ENCODE results near the gene RTP4. TPM values are rescaled to one million over a fixed set of nuclear protein-coding genes. Genes with fewer than 3 reads are reported as not detected.
A peak's percentile ranks its signal among the peaks of the same experiment; 100 is the strongest.

The RTP4 gene
- total and polyA plus RNA-seq, 5 donors from 2014 or later, result 4.6 to 27.7 (median 17.8) TPM

GRCh38 chr3:187377842-187378241, 9.7 kb downstream of the RTP4 start:
- H3K27ac Mint-ChIP-seq, result no peak overlapping the region
- no peak overlapping the region for H3K27ac ChIP-seq (ENCODE audit: insufficient read depth, low read length, poor library complexity, severe bottlenecking)
- H3K9me3 Mint-ChIP-seq, result peaks cover 0 to 11% (median 5%) of the 10 kb centered on the region in 7 donors
- no peaks in the 10 kb centered on the region for H3K27me3 Mint-ChIP-seq
- no peak overlapping the region for H3K4me3 ChIP-seq (ENCODE audit: low read depth, low read length)
- H3K36me3 ChIP-seq (ENCODE audit: control insufficient read depth, insufficient read depth, low read length), result peaks cover 23% of the 10 kb centered on the region
- H3K36me3 Mint-ChIP-seq, result peaks cover 49% of the 10 kb centered on the region
- no peak for DNase-seq
- H3K27me3 ChIP-seq (ENCODE audit: control insufficient read depth, insufficient read depth, low read length), result no peaks in the 10 kb centered on the region
- ATAC-seq (ENCODE audit: low read depth in 2 of 2), result no peak
- H3K4me3 Mint-ChIP-seq, result no peak overlapping the region
- peaks cover 6 to 28% (median 13%) of the 10 kb centered on the region in 4 donors for H3K4me1 Mint-ChIP-seq
- no peaks in the 10 kb centered on the region for H3K9me3 ChIP-seq (ENCODE audit: control insufficient read depth in 2 of 2, low read length in 2 of 2)
- no peaks in the 10 kb centered on the region for H3K4me1 ChIP-seq (ENCODE audit: control insufficient read depth, insufficient read depth, low read length, poor library complexity, severe bottlenecking)

- peaks cover 3% of the 10 kb centered on the region for H3K36me3 ChIP-seq (ENCODE audit: control insufficient read depth, insufficient read depth, low read length)
- H3K4me3 ChIP-seq (ENCODE audit: low read depth, low read length), result no peak overlapping the region
- no peak overlapping the region for H3K27ac ChIP-seq (ENCODE audit: insufficient read depth, low read length, poor library complexity, severe bottlenecking)
- DNase-seq, result no peak
- Mint-ChIP-seq H3K27me3 (peaks cover 3% of the 10 kb centered on the region), H3K36me3 (peaks cover 9% of the 10 kb centered on the region), H3K4me3 (no peak overlapping the region), H3K27ac (peak overlapping the region in 1 of 3 donors; percentile 40), H3K9me3 (peaks cover 0 to 16% (median 5%) of the 10 kb centered on the region in 7 donors), H3K4me1 (peaks cover 0 to 10% (median 3%) of the 10 kb centered on the region in 4 donors)
- peaks cover 6% of the 10 kb centered on the region for H3K27me3 ChIP-seq (ENCODE audit: control insufficient read depth, insufficient read depth, low read length)
- H3K4me1 ChIP-seq (ENCODE audit: control insufficient read depth, insufficient read depth, low read length, poor library complexity, severe bottlenecking), result no peaks in the 10 kb centered on the region
- peaks cover 0 to 2% of the 10 kb centered on the region in 2 experiments for H3K9me3 ChIP-seq (ENCODE audit: control insufficient read depth in 2 of 2, low read length in 2 of 2)
- ATAC-seq (ENCODE audit: low read depth in 2 of 2), result no peak
Observed at GRCh38 chr3:187382609-187383151, 14.5 kb downstream of the RTP4 start.

- peaks cover 9% of the 10 kb centered on the region for H3K27me3 Mint-ChIP-seq
- H3K4me3 ChIP-seq (ENCODE audit: low read depth, low read length), result no peak overlapping the region
- peaks cover 3% of the 10 kb centered on the region for H3K36me3 ChIP-seq (ENCODE audit: control insufficient read depth, insufficient read depth, low read length)
- H3K4me3 Mint-ChIP-seq, result no peak overlapping the region
- DNase-seq, result no peak
- H3K27ac Mint-ChIP-seq, result no peak overlapping the region
- H3K9me3 Mint-ChIP-seq, result peaks cover 0 to 16% (median 6%) of the 10 kb centered on the region in 7 donors
- H3K36me3 Mint-ChIP-seq, result peaks cover 4% of the 10 kb centered on the region
- no peak overlapping the region for H3K27ac ChIP-seq (ENCODE audit: insufficient read depth, low read length, poor library complexity, severe bottlenecking)
- ATAC-seq (ENCODE audit: low read depth in 2 of 2), result no peak
- peaks cover 0 to 10% (median 3%) of the 10 kb centered on the region in 4 donors for H3K4me1 Mint-ChIP-seq
- peaks cover 0 to 2% of the 10 kb centered on the region in 2 experiments for H3K9me3 ChIP-seq (ENCODE audit: control insufficient read depth in 2 of 2, low read length in 2 of 2)
- H3K27me3 ChIP-seq (ENCODE audit: control insufficient read depth, insufficient read depth, low read length), result peaks cover 6% of the 10 kb centered on the region
- H3K4me1 ChIP-seq (ENCODE audit: control insufficient read depth, insufficient read depth, low read length, poor library complexity, severe bottlenecking), result no peaks in the 10 kb centered on the region
Observed at GRCh38 chr3:187383246-187383645, 15.1 kb downstream of the RTP4 start.

- peaks cover 0 to 1% (median under 1%) of the 10 kb centered on the region in 4 donors for H3K4me1 Mint-ChIP-seq
- Histone ChIP-seq H3K36me3 (ENCODE audit: control insufficient read depth, insufficient read depth, low read length) (no peaks in the 10 kb centered on the region), H3K4me3 (ENCODE audit: low read depth, low read length) (no peak overlapping the region), H3K9me3 (ENCODE audit: control insufficient read depth in 2 of 2, low read length in 2 of 2) (peaks cover 0 to 2% of the 10 kb centered on the region in 2 experiments), H3K27me3 (ENCODE audit: control insufficient read depth, insufficient read depth, low read length) (peaks cover 6% of the 10 kb centered on the region), H3K4me1 (ENCODE audit: control insufficient read depth, insufficient read depth, low read length, poor library complexity, severe bottlenecking) (no peaks in the 10 kb centered on the region), H3K27ac (ENCODE audit: insufficient read depth, low read length, poor library complexity, severe bottlenecking) (no peak overlapping the region)
- peaks cover 0 to 24% (median 6%) of the 10 kb centered on the region in 7 donors for H3K9me3 Mint-ChIP-seq
- ATAC-seq (ENCODE audit: low read depth in 2 of 2) (no peak), DNase-seq (no peak)
- no peak overlapping the region for H3K27ac Mint-ChIP-seq
- H3K36me3 Mint-ChIP-seq, result peaks cover under 1% of the 10 kb centered on the region
- H3K27me3 Mint-ChIP-seq, result peaks cover 12% of the 10 kb centered on the region
- H3K4me3 Mint-ChIP-seq, result no peak overlapping the region
Observed at GRCh38 chr3:187385296-187385695, 17.1 kb downstream of the RTP4 start.

- Mint-ChIP-seq H3K27ac (no peak overlapping the region), H3K4me1 (no peaks in the 10 kb centered on the region), H3K4me3 (no peak overlapping the region), H3K27me3 (peaks cover 39% of the 10 kb centered on the region), H3K9me3 (no peaks in the 10 kb centered on the region), H3K36me3 (no peaks in the 10 kb centered on the region)
- DNase-seq, result no peak
- H3K9me3 ChIP-seq (ENCODE audit: control insufficient read depth in 2 of 2, low read length in 2 of 2), result no peaks in the 10 kb centered on the region
- H3K4me3 ChIP-seq (ENCODE audit: low read depth, low read length), result no peak overlapping the region
- peaks cover 13% of the 10 kb centered on the region for H3K27me3 ChIP-seq (ENCODE audit: control insufficient read depth, insufficient read depth, low read length)
- H3K27ac ChIP-seq (ENCODE audit: insufficient read depth, low read length, poor library complexity, severe bottlenecking), result no peak overlapping the region
- no peaks in the 10 kb centered on the region for H3K4me1 ChIP-seq (ENCODE audit: control insufficient read depth, insufficient read depth, low read length, poor library complexity, severe bottlenecking)
- ATAC-seq (ENCODE audit: low read depth in 2 of 2), result no peak
- no peaks in the 10 kb centered on the region for H3K36me3 ChIP-seq (ENCODE audit: control insufficient read depth, insufficient read depth, low read length)
Observed at GRCh38 chr3:187396661-187397060, 28.5 kb downstream of the RTP4 start.

GRCh38 chr3:187398955-187399354, 30.8 kb downstream of the RTP4 start:
- H3K4me1 ChIP-seq (ENCODE audit: control insufficient read depth, insufficient read depth, low read length, poor library complexity, severe bottlenecking), result no peaks in the 10 kb centered on the region
- DNase-seq, result no peak
- H3K27ac ChIP-seq (ENCODE audit: insufficient read depth, low read length, poor library complexity, severe bottlenecking), result no peak overlapping the region
- H3K4me3 ChIP-seq (ENCODE audit: low read depth, low read length), result no peak overlapping the region
- Mint-ChIP-seq H3K27ac (no peak overlapping the region), H3K36me3 (no peaks in the 10 kb centered on the region), H3K4me1 (no peaks in the 10 kb centered on the region), H3K4me3 (no peak overlapping the region), H3K27me3 (peaks cover 40% of the 10 kb centered on the region), H3K9me3 (peaks cover 0 to 2% (median 0%) of the 10 kb centered on the region in 7 donors)
- H3K36me3 ChIP-seq (ENCODE audit: control insufficient read depth, insufficient read depth, low read length), result no peaks in the 10 kb centered on the region
- H3K27me3 ChIP-seq (ENCODE audit: control insufficient read depth, insufficient read depth, low read length), result peaks cover 13% of the 10 kb centered on the region
- no peaks in the 10 kb centered on the region for H3K9me3 ChIP-seq (ENCODE audit: control insufficient read depth in 2 of 2, low read length in 2 of 2)
- no peak for ATAC-seq (ENCODE audit: low read depth in 2 of 2)

GRCh38 chr3:187400756-187401155, 32.6 kb downstream of the RTP4 start:
- Histone ChIP-seq H3K4me1 (ENCODE audit: control insufficient read depth, insufficient read depth, low read length, poor library complexity, severe bottlenecking) (no peaks in the 10 kb centered on the region), H3K27me3 (ENCODE audit: control insufficient read depth, insufficient read depth, low read length) (peaks cover 13% of the 10 kb centered on the region), H3K36me3 (ENCODE audit: control insufficient read depth, insufficient read depth, low read length) (no peaks in the 10 kb centered on the region), H3K4me3 (ENCODE audit: low read depth, low read length) (no peak overlapping the region), H3K27ac (ENCODE audit: insufficient read depth, low read length, poor library complexity, severe bottlenecking) (no peak overlapping the region), H3K9me3 (ENCODE audit: control insufficient read depth in 2 of 2, low read length in 2 of 2) (no peaks in the 10 kb centered on the region)
- Mint-ChIP-seq H3K27ac (no peak overlapping the region), H3K4me3 (no peak overlapping the region), H3K4me1 (no peaks in the 10 kb centered on the region), H3K36me3 (no peaks in the 10 kb centered on the region), H3K9me3 (peaks cover 0 to 5% (median 0%) of the 10 kb centered on the region in 7 donors), H3K27me3 (peaks cover 42% of the 10 kb centered on the region)
- ATAC-seq (ENCODE audit: low read depth in 2 of 2) (no peak), DNase-seq (no peak)

GRCh38 chr3:187401856-187402255, 33.7 kb downstream of the RTP4 start:
- H3K27me3 ChIP-seq (ENCODE audit: control insufficient read depth, insufficient read depth, low read length), result peaks cover 15% of the 10 kb centered on the region
- H3K27ac Mint-ChIP-seq, result no peak overlapping the region
- no peak overlapping the region for H3K27ac ChIP-seq (ENCODE audit: insufficient read depth, low read length, poor library complexity, severe bottlenecking)
- H3K4me3 ChIP-seq (ENCODE audit: low read depth, low read length), result no peak overlapping the region
- no peak for ATAC-seq (ENCODE audit: low read depth in 2 of 2)
- H3K36me3 ChIP-seq (ENCODE audit: control insufficient read depth, insufficient read depth, low read length), result no peaks in the 10 kb centered on the region
- no peaks in the 10 kb centered on the region for H3K36me3 Mint-ChIP-seq
- H3K4me1 ChIP-seq (ENCODE audit: control insufficient read depth, insufficient read depth, low read length, poor library complexity, severe bottlenecking), result no peaks in the 10 kb centered on the region
- no peak for DNase-seq
- H3K4me3 Mint-ChIP-seq, result no peak overlapping the region
- no peaks in the 10 kb centered on the region for H3K9me3 ChIP-seq (ENCODE audit: control insufficient read depth in 2 of 2, low read length in 2 of 2)
- H3K9me3 Mint-ChIP-seq, result peaks cover 0 to 5% (median 0%) of the 10 kb centered on the region in 7 donors
- peaks cover 38% of the 10 kb centered on the region for H3K27me3 Mint-ChIP-seq
- no peaks in the 10 kb centered on the region for H3K4me1 Mint-ChIP-seq

Measured in CD4-positive, CD25-positive, alpha-beta regulatory T cell (primary cell).